Activated CD4-positive, CD25-positive, alpha-beta regulatory T cell treated with anti-CD3 and anti-CD28 coated beads, Interleukin-2, amount 50 U/mL, for 24 hours (primary cell): ENCODE results near the gene THSD4.

ENCODE experiments used
- ATAC-seq, 2 donors: fragments of 150-1000 bp; cut with Tn5 transposase; one replicate each; pipeline ENCODE4 v1.10.0; 2021; ENCODE audit warnings: mild to moderate bottlenecking in 1 of 2, moderate library complexity in 1 of 2

The THSD4 gene

DNA sequence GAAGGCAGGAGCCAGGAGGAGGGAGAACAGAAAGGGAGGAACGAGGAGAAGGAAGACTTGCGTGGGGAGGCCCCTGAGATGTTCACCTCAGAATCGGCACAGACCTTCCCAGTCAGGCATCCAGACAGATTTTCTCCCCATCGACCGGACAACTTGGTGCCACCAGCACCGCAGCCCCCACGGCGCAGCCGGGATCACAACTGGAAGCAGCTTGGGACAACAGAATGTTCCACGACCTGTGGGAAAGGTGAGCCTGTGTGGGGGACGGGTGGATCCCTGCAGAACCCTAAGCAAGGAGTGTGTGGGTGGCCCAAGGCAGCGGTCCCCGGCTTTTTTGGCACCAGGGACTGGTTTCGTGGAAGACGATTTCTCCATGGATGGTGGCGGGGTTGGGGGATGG is 622.5 kb downstream of the THSD4 start:
- no peak for ATAC-seq

DNA sequence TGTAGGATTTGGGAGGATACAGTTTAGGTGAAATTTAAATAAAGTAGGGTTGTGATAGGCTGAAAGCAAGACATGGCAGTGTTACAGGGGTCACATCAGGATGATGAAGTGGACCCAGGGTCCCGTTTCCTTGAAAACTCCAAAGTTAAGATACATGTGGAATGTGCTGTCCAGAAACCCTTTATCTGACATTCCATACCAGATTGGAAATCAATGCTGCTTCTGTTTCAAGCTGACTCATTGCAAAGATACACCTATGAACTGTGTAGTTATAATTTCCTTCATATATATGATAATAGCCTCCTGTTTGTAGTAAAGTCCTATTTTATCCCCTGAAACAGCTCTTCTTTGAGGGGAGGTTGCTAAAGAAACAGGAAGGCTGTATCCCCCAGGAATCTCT is 624.1 kb downstream of the THSD4 start:
- no peak for ATAC-seq

DNA sequence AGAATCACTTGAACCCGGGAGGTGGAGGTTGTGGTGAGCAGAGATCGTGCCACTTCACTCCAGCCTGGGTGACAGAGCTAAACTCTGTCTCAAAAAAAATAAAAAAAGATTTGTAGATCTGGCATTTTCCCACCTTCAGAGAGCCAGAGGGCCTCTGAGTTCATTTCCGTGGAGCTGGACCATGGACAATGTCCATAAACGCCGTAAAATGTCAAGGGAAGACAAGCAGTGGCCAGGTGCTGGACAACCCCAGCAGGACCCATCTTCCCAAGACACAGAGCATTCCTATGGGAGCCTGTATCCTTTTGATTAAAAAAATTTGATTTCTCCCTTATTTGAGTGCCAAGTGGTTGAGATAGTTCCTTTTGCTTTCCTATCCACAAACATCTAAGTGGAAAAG is 627.7 kb downstream of the THSD4 start:
- no peak for ATAC-seq

DNA sequence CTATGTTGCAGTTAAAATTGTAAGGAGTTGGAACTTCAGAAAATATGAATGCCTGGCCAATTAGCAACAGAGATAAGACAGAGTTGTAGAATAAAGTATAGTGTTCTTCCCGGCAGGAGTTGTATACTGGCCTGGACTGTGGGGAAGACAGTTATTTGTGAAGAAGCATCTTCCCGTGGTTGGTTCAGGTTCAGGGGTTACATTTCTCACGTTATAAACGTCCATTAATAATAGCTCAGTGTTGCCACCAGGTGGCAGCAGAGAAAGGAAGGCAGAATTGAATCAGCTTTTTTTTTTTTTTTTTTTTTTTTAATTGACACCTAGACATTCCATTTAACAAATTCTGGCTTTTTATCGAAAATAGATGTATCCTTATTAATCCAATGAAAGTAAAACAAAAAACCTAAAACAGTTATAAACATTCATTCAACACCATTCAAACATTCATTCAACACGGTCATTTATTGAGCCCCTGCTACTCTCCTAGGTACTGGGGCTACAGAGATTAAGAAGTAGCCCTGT is 628.7 kb downstream of the THSD4 start:
- no peak for ATAC-seq

DNA sequence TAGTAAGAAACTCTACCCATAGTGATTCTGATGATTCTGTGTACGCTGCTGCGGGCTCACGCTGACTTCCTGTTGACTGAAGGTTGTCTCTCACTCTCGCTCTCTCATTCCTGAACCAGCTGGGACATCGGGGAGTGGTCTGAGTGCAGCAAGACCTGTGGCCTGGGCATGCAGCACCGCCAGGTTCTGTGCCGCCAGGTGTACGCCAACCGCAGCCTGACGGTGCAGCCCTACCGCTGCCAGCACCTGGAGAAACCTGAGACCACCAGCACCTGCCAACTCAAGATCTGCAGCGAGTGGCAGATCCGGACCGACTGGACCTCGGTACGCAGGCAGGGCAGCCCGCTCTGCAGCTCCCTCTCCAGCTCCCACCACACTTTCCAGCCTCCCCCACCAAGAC is 631.4 kb downstream of the THSD4 start:
- ATAC-seq, result no peak

DNA sequence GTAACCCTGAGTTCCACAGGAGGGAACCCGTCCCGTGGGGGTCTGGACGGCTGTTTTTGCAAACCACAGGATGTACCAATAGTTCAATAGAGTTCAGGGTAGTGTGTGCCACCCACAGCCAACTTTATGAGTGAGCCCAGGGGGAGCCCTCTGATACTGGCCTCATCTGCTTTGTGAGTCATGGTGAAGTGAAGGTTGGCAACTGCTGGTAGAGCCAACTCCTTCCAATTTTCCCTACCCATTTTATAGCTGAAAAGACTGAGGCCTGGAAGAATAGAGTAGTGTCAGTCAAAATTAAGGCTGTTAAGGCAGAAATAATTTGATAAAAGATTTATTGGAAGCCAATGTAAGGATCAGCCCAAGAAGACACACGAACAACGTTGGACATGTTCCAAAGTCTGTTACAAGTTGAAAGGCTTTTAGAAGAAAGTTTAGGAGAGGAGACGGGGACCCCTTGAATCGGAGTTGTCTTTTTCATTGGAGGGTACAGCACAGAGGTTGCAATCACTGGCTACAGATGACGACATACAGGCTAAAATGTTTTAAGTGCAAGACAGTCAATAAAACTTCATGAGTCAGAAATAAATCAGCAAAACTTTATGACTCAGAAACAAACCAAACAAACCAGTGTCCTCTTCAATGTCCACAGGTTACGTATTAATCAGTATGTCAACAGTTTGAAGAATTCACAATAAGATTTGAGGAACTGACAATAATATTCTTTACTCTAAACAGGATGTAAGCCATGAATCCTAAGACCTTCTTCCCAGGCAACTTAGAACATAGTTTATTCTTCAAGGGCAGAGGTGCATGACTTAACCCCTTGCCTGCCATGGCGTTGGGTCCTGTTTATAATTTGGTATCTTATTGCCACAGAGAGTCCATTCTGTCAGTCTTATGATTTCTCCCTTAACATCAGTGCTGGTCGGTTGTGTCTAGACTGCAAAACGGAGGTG is 632.1 kb downstream of the THSD4 start:
- ATAC-seq, result no peak

DNA sequence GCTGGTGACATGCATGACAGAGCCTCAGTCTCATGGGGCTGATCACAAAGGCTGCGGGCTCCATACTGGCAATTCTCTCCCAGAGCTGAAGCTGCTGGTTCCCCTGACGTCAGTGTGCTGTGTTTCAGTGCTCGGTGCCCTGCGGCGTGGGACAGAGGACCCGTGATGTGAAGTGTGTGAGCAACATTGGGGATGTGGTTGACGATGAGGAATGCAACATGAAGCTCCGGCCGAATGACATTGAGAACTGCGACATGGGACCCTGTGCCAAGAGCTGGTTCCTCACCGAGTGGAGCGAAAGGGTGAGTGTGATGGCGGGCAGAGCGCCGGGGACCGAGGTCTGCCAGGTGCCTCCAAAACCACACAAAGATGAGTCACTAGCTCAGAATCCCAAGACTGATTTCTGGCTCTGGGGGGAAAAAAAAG is 633.0 kb downstream of the THSD4 start:
- no peak for ATAC-seq

DNA sequence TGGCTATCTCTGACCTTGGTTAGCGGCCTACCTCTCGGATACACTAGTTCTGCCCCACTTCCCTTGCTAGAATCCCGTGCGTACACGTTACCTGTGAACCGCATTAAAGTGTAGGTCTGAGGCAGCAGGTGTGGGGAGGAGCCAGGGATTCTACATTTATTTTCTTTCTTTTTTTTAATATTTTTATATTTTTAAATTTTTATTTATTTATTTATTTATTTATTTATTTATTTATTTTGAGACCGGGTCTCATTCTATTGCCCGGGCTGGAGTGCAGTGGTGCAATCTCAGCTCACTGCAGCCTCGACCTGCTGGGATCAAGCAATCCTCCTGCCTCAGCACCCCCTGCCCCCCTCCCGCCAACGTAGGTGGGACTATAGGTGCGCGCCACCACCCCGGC is 634.2 kb downstream of the THSD4 start:
- ATAC-seq, result no peak

DNA sequence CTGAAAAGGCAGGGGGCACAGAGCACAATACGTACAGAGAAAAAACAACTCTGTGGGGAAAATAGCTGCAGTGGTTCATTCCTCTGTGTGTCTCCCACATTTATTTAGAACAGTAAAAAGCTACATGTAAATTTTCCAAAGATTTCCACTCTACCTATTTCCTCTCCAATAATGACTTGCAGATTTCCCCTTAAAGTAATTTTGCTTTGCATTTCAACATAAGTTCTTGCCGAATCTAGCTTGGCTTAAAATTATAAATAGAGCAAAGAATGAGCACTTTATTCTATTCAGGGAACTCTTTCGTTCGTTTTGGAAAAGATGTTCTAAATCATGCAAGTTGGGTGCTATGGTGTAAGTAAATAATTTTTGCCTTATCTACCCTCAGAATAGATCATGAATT is 636.9 kb downstream of the THSD4 start:
- no peak for ATAC-seq

DNA sequence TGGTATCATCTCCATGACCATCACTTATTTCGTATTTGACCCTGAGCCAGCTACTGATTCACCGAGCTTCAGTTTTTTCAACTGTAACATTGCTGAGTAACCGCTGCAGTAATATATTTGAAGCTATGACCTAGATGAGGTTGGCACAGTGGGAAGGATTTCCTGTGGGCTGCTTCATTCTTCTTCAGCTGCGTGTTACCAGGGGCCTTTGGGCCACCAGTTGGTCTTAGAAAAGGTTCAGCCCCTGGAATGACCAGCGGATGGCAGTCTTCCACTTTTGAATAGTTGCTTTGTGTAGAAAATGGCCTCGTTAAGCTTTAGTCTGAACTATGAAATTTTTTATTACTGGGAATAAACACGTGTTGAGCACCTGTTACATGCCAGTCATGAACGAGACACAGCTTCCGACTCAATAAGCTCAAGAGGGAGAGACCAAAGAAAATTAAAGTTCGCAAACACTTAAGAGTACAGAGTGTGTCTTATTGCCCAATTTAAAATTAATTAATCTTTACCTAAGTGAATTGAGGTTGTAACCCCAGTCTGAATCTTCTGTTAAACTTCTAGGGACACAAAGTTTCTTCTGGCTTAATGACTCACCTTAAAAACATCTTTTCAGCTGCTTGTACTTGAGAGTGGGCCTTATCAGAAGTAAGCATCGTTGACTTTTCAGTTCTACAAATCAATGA is 637.5 kb downstream of the THSD4 start:
- ATAC-seq, result no peak

DNA sequence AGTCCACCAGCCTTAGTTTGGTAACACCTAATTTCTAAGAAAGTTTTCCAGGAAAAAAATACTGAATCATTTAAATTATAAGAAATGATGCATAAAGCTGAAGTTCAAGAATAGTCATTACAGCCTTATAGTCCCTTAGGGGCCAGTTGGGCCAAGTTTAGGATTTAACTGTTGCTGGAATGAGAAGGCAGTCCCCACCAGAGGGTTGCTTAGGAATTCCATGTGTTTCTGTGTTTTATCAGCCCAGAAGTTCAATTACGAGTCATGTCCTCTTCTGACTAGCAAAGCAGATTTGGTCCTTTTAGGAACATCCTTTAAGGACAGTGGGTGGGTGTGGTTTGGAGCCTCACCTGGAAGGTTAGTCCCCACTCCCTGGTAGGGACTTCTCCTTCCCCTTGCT is 638.1 kb downstream of the THSD4 start:
- ATAC-seq, result no peak

DNA sequence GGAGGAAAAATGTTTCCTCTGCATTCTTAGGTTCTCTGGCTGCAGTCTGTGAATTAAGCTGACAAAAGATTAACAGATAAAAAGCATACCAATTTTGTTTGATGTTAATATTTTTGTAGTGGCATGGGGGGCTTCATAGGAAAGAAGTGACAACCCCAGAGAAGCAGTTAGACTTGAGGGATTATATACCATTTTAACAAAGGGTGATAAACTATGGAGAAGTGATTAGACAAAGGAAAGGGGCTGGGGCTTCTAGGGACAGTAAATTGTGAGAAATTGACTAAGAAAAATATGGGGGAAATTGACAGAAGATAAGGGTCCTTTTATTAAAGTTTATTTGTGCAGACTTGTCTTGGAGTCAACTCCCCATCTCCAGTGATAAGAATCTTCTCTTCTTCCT is 639.4 kb downstream of the THSD4 start:
- no peak for ATAC-seq

DNA sequence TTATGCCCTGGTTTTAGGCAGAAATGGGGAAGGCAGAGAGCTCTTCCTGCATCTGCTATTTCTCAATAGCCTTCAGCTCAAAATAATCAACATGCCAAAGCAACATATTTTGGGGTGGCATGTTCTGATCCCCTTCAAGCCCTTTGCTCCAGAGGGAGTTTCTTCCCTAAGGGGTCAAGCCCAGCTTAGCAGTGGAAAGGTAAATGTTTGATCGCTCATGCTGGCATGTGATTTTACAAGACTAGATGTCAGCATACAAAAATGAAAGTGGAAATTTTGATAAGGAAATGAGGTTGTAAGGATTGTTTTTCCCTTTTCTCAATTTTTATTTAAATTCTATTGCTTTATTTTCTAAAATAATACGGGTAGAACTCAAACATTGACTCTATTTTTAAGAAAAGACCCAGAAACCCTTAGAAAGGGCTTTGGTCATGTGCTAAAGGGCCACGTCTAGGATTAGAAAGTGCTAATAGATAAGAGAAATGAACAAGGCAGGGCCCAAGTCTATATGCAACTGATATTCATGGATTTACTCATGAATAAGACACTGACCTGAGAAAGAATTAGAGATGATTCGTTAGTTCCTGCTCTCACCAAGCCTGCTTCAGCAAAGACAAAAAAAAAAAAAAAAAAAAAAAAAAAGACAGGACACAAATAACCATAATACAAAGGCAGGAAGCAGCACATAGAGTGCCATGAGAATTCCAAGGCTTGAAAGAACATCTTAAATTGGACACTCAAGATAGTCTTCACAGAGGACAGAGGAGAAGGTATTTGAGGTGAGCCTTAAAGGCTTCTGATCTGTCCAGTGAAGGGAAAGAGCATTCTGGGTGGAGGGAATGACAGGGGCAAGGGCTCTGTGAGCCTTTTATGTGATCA is 640.1 kb downstream of the THSD4 start:
- ATAC-seq, result no peak

DNA sequence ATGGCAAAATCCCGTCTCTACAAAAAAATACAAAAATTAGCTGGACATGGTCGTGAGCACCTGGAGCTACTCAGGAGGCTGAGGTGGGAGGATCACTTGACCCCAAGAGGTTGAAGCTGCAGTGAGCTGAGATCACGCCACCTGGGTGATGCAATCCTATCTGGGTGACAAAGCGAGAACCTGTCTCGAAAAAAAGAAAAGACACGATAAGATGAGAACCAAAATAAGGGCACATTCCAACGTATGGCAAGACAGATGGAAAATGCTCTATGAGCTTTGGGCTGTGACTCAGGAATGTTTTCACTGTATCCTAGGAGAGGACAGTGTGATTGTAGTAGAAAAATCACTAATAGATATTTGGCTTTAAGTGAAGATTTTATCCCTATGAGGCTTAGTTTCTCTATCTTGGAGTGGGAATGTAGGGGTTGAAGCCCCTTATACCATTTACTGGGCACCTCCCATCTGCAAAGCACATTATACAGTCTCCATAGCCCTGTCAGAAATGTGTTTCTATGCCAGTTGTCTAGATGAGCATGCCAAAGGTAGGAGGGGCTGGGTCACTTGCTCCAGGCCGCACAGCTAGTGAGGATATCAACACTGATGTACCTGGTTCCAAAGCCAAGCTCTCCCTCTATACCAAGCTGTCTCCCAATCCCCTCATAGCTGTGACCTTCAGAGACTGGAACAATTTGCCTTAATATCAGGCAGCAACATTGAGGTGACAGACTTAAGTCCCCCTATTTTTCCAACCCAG is 641.5 kb downstream of the THSD4 start:
- ATAC-seq, result no peak

DNA sequence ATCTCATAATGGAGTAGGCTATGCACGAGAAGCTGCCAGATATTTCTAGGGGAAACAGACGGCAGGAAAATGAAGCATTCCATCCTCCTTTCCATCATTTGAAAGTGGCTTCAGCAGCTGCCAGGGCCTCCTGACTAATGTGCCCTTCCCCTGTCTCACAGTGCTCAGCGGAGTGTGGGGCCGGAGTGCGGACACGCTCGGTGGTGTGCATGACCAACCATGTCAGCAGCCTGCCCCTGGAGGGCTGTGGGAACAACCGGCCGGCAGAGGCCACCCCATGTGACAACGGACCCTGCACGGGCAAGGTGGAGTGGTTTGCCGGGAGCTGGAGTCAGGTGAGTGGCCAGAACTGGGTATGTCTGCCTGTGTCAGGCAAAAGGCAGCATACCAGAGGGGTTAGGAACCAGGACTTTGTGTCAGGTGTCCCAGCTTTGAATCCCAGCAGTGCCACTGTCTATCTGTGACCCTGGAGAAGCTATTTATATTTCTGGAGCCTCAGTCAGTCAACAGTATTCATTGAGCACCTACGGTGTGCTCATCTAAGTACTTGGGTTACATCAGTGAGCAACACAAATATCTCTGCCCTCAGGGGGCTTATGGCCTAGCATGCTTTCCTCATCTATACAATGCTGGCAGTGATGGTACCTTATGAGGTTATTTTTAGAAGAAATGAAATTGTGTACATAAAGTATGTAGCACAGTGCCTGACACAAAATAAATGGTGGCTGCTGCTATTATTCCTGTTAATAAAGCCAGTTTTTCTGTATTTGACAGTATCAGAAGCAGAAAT is 642.7 kb downstream of the THSD4 start:
- no peak for ATAC-seq

DNA sequence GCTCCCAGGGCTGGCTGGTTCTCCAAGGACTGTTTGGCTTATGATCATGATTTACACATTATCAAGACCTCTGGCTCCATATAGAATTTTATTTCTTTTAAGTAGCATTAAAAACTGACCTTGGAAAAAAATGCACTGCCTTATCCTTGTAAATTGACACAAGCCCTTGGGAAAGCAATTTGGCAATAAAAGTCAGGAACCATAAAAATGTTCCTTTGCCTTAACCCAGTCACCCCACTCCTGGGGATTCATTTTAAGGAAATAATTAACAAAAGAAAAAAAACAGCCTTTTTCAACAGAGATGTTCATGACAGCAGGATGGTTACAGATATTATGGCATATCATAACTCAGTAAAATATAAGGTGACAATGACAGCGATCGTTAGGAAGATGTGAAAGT is 643.4 kb downstream of the THSD4 start:
- no peak for ATAC-seq

DNA sequence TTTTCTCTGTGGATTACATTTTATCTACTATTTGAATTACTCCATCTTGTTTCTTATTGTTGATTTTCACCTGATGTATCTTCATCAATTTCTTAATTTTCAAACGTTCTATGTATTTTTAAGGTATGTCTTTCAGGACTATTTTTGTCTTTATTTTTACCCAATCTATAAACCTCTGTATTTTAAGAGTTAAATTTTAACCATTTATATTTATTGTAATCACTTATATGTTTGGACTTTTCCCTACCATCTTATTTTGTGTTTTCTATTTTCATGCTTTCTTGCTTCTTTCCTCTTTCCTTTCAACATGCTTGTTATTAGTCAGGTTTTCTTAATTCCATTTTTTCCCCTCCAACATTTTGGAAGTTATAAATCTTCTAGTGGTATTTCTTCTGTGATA is 645.6 kb downstream of the THSD4 start:
- ATAC-seq, result no peak

DNA sequence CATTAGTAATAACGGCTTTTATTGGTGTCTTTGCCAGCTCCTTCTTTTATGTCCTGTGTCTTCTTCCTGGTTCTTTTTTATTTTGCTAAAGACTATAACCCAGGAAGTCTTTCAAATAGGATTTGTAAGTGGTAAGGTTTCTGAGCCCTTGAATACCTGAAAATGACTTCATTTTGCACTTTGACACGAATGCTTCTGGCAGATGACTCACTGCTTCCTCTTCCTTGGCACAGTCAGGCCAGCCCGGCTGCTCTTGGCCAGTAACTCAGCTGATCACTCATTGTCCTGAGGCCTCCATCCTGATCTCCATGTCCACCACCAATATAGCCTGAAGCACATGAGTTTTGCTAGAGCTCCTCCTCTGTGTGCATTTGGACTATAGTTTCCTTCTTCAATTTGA is 646.4 kb downstream of the THSD4 start:
- ATAC-seq, result no peak

DNA sequence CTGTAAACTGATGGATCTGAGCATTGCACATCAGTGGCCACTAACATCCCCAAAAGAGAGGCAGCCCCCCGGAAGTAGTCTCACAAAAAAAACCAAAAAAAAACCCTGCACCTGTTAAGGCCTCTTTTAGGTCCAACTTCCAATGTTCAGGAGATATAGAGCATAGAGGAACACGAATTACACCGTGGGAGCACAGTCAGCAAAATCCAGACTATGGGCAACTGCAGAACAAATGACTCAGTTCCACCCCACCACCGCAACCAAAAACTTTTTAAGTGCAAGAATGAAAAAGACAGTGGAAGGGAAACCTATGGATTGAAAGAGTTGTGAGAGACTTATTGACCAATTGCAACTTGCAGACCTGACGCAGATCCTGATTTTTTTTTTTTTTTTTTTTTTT is 652.9 kb downstream of the THSD4 start:
- no peak for ATAC-seq

DNA sequence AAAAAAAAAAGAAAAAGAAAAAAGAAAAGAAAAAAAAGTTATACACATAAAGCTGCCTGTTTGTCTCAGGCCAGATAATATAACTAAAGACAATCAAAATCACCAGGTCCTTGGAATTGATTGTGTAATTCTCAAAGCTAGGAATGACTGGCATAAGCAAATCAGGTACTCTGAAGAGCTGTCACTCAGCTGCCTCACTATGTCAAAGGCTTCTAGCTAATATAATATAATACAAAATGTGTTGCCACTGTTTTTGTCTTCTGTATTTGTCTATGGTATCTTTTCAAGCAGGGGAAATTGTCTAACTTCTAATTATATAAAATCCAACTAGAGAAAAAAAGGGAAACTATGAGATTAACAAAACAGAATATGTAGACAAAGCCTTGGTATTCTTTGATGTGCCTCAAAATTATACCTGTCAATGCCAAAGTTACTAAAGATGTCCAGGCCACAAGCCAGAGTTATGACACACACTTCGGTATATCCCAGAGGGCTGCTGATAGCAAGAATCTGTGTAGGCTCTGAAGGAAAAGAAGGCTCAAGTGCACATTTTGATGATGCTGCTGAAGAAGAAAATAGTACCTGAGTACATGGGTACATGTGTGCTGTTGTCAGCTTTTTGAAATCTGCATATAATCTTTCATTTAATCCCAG is 658.1 kb downstream of the THSD4 start:
- ATAC-seq, result no peak

DNA sequence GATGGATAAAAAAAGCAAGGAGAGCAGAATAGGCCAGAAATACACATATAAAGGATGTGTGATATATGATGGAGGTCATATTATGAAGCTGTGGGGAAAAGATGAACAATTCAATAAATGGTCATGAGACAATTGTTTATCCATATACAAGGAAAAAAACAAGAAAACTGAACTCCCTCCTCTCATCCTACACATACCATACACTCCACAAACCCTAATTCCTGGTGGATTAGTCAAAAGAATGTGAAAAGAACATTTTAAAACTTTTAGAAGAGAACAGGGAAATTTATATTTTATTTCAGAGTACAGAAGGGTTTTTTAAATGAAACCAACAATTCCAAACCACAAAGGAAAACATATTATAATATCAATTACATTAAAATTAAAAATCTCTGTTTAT is 660.6 kb downstream of the THSD4 start:
- no peak for ATAC-seq
